K562 (cell line): ENCODE measurements around the gene NUTF2. TPM values are rescaled to one million over a fixed set of nuclear protein-coding genes. Genes with fewer than 3 reads are reported as not detected.

Source experiments
- ARHGAP35 ChIP-seq: fragments of 450-650 bp; IDR thresholded peaks from 2 replicates; pipeline ENCODE4 v1.6.1; 2018; ENCODE audit not compliant: partially characterized antibody
- CREM ChIP-seq: IDR thresholded peaks from 2 replicates; pipeline ENCODE4 v1.6.1; 2014; ENCODE audit warnings: antibody characterized with exemption, low read depth
- ESRRA ChIP-seq: fragments of 450-650 bp; IDR thresholded peaks from 2 replicates; pipeline ENCODE4 v1.6.1; 2014; ENCODE audit warnings: low read depth, mild to moderate bottlenecking, moderate library complexity, borderline replicate concordance
- FOXJ2 ChIP-seq: fragments of 200-800 bp; sonication (Bioruptor generic); IDR thresholded peaks from 2 replicates; pipeline ENCODE4 v1.6.1; 2016; ENCODE audit warnings: missing genetic modification characterization, missing compliant biosample characterization
- GTF2F1 ChIP-seq: IDR thresholded peaks from 2 replicates; pipeline ENCODE4 v1.6.1; 2011; ENCODE audit warnings: low read depth, low read length, improper control_type of control experiment
- IFI16 ChIP-seq: fragments of 250-450 bp; sonication (Bioruptor Pico); IDR thresholded peaks from 2 replicates; pipeline ENCODE4 v2.1.2; 2022; ENCODE audit warnings: mild to moderate bottlenecking, inconsistent platforms
- JUND ChIP-seq, 2 experiments: IDR thresholded peaks; 2 replicates in 1 of 2; 3 replicates in 1 of 2; pipeline ENCODE4 v1.6.1; 2011; ENCODE audit warnings: borderline replicate concordance in 2 of 2, low read depth in 2 of 2, low read length in 2 of 2, improper control_type of control experiment in 1 of 2, missing biosample characterization in 1 of 2, missing genetic modification characterization in 1 of 2, missing genetic modification reagents in 1 of 2
- KDM5B ChIP-seq: fragments of 200-600 bp; sonication (generic); IDR thresholded peaks from 2 replicates; pipeline ENCODE4 v1.6.1; 2012; ENCODE audit warnings: low read depth, mild to moderate bottlenecking, moderate library complexity, low read length, control low read depth, inconsistent platforms; ENCODE audit not compliant: insufficient replicate concordance
- MBD2 ChIP-seq: sonication (generic); IDR thresholded peaks from 2 replicates; pipeline ENCODE4 v1.6.1; 2016; ENCODE audit warnings: low read depth, borderline replicate concordance
- NFRKB ChIP-seq: fragments of 450-650 bp; IDR thresholded peaks from 2 replicates; pipeline ENCODE4 v1.6.1; 2016; ENCODE audit warnings: low read depth
- PCBP1 ChIP-seq: fragments of 200-400 bp; formaldehyde crosslinking; IDR thresholded peaks from 2 replicates; pipeline ENCODE4 v1.6.1; 2018; ENCODE audit warnings: mild to moderate bottlenecking, low read depth, low read length; ENCODE audit not compliant: poor library complexity, severe bottlenecking
- PHF8 ChIP-seq: fragments of 200-600 bp; sonication (generic); IDR thresholded peaks from 2 replicates; pipeline ENCODE4 v1.6.1; 2012; ENCODE audit warnings: mixed run types, mild to moderate bottlenecking, inconsistent platforms, low read length, moderate library complexity, borderline replicate concordance
- PREB ChIP-seq: sonication (generic); formaldehyde crosslinking; IDR thresholded peaks from 2 replicates; pipeline ENCODE4 v1.8.1; 2023; ENCODE audit warnings: mild to moderate bottlenecking, missing genetic modification reagents
- RBFOX2 ChIP-seq: fragments of 200-400 bp; formaldehyde crosslinking; IDR thresholded peaks from 2 replicates; pipeline ENCODE4 v1.6.1; 2017; ENCODE audit warnings: low read depth, mild to moderate bottlenecking, low read length, moderate library complexity
- SIN3A ChIP-seq, 2 experiments: fragments of 150-350 bp in 1 of 2; IDR thresholded peaks; 2 replicates each; pipeline ENCODE4 v1.6.1; 2011 to 2016; ENCODE audit warnings: borderline replicate concordance in 2 of 2, low read depth in 2 of 2, low read length in 2 of 2, mild to moderate bottlenecking in 2 of 2, moderate library complexity in 2 of 2; ENCODE audit not compliant: control insufficient read depth in 1 of 2
- SMAD3 ChIP-seq: fragments of 450-650 bp; formaldehyde crosslinking; conservative IDR thresholded peaks from 2 replicates; pipeline ENCODE4 v1.4.0; 2020; ENCODE audit warnings: mild to moderate bottlenecking
- SMAD4 ChIP-seq: fragments of 250-450 bp; sonication (Bioruptor Pico); conservative IDR thresholded peaks from 2 replicates; pipeline ENCODE4 v1.8.0; 2021; ENCODE audit warnings: inconsistent platforms, mild to moderate bottlenecking, moderate library complexity
- SMC3 ChIP-seq: conservative IDR thresholded peaks from 2 replicates; pipeline ENCODE4 v1.6.1; 2011; ENCODE audit warnings: low read depth, low read length, improper control_type of control experiment; ENCODE audit not compliant: insufficient read depth
- TAF1 ChIP-seq: IDR thresholded peaks from 2 replicates; pipeline ENCODE4 v1.6.1; 2011; ENCODE audit warnings: mild to moderate bottlenecking, low read length, moderate library complexity; ENCODE audit not compliant: insufficient read depth, control insufficient read depth, severe bottlenecking; ENCODE audit errors: extremely low read depth
- XRCC4 ChIP-seq: IDR thresholded peaks from one replicate; pipeline ENCODE4 v1.6.1; 2011; ENCODE audit not compliant: insufficient read depth, insufficient read length; ENCODE audit errors: extremely low read depth
- YBX1 ChIP-seq: fragments of 450-650 bp; IDR thresholded peaks from 2 replicates; pipeline ENCODE4 v1.7.1; 2016; ENCODE audit warnings: mild to moderate bottlenecking
- ZNF408 ChIP-seq: fragments of 250-450 bp; sonication (Bioruptor Pico); IDR thresholded peaks from 2 replicates; pipeline ENCODE4 v1.4.0; 2020; ENCODE audit warnings: low read depth, mild to moderate bottlenecking, moderate library complexity
- ZNF431 ChIP-seq: sonication (generic); formaldehyde crosslinking; IDR thresholded peaks from 2 replicates; pipeline ENCODE4 v1.8.0; 2022; ENCODE audit warnings: mild to moderate bottlenecking, missing genetic modification reagents
- ZNF512 ChIP-seq: IDR thresholded peaks from 2 replicates; pipeline ENCODE4 v1.6.1; 2016; ENCODE audit warnings: missing genetic modification characterization, missing compliant biosample characterization
- ZNF766 ChIP-seq: fragments of 200-800 bp; sonication (Bioruptor generic); conservative IDR thresholded peaks from 2 replicates; pipeline ENCODE4 v1.6.1; 2016; ENCODE audit warnings: missing genetic modification characterization, missing compliant biosample characterization
- polyA plus RNA-seq, 8 experiments: library from polyadenylated mRNA; depleted of rRNA in 4 of 8; stranded (reverse) in 5 of 8; unstranded in 3 of 8; fragments of >200 nt; fragmentation: Nextera tagmentation in 2 of 8; fragmentation: Illumina TruSeq in 1 of 8; extraction: Ambion mirVana in 2 of 8; extraction: Trizol in 1 of 8; gene quantifications; 2 replicates each; pipeline versions ENCODE4 v1.2.1 to v1.2.3, GENCODE V29; 2011 to 2014; ENCODE audit warnings: inconsistent platforms in 1 of 8, missing spikeins in 1 of 8
- total RNA-seq, 7 experiments: library from RNA; depleted of rRNA in 6 of 7; stranded (reverse); fragments of >200 nt in 6 of 7; fragmentation: Illumina TruSeq in 2 of 7; extraction: Trizol in 2 of 7; gene quantifications; 2 replicates each; pipeline versions ENCODE4 v1.2.1 to v1.2.3, GENCODE V29; 2011 to 2021; ENCODE audit warnings: low replicate concordance in 1 of 7

NUTF2 gene
- total and polyA plus RNA-seq, 9 of the 15 experiments (the other 6 are each of a cell fraction or from before 2014, with no cell fraction given) = 106 to 248 (median 147) TPM

GRCh38 chr16:67833415-67834241 is 13.1 kb upstream of the NUTF2 start (continued):
- TF ChIP-seq SMC3 (no peak), RBFOX2 (peak; percentile 99), PREB (CRISPR knock-in tag) (0 out of 2 replicates have a peak, but pooled peaks have one; percentile 50), ZNF766 (CRISPR knock-in tag) (0 out of 2 replicates have a peak, but pooled peaks have one; percentile 51), IFI16 (CRISPR knock-in tag) (no peak), GTF2F1 (no peak), PHF8 (peak; percentile 90; the same call in 1 of the 2 replicates), JUND (IDR thresholded peaks at IDR 0.05; ENCODE audit: borderline replicate concordance, low read depth, low read length) (peak; percentile 55; the same call in 1 of the 2 replicates), JUND (tag; IDR thresholded peaks at IDR 0.05; ENCODE audit: borderline replicate concordance, low read depth, low read length) (no peak; the same call in 2 of the 3 replicates), PCBP1 (peak; percentile 48), ARHGAP35 (peak; percentile 94), ZNF512 (tag) (no peak), XRCC4 (no peak), YBX1 (no peak), ESRRA (peak; percentile 82; the same call in 1 of the 2 replicates), SMAD4 (peak; percentile 50), NFRKB (peak; percentile 45; the same call in 1 of the 2 replicates), MBD2 (peak; percentile 79), ZNF431 (peak; percentile 43; the same call in 1 of the 2 replicates), KDM5B (peak; percentile 97), SMAD3 (CRISPR knock-in tag) (no peak), CREM (peak; percentile 79), FOXJ2 (no peak), TAF1 (peak; percentile 90), SIN3A (IDR thresholded peaks at IDR 0.05; ENCODE audit: borderline replicate concordance in 2 of 2, control insufficient read depth in 1 of 2, low read depth in 2 of 2, low read length in 2 of 2) (peak; percentile 87 to 94; a peak in 3 of 4 replicates), ZNF408 (CRISPR knock-in tag) (0 out of 2 replicates have a peak, but pooled peaks have one; percentile 6)
